Dedifferentiated amniotic fluid mesenchymal stem cell (primary cell): Measurements from ENCODE around the gene GLI3.
A peak's percentile ranks its signal among the peaks of the same experiment; 100 is the strongest.

Experiments
- DNase-seq: peaks from one replicate; pipeline ENCODE4 v3.0.0-alpha.2; 2016; ENCODE audit errors: extremely low spot score

GLI3 gene

DNA sequence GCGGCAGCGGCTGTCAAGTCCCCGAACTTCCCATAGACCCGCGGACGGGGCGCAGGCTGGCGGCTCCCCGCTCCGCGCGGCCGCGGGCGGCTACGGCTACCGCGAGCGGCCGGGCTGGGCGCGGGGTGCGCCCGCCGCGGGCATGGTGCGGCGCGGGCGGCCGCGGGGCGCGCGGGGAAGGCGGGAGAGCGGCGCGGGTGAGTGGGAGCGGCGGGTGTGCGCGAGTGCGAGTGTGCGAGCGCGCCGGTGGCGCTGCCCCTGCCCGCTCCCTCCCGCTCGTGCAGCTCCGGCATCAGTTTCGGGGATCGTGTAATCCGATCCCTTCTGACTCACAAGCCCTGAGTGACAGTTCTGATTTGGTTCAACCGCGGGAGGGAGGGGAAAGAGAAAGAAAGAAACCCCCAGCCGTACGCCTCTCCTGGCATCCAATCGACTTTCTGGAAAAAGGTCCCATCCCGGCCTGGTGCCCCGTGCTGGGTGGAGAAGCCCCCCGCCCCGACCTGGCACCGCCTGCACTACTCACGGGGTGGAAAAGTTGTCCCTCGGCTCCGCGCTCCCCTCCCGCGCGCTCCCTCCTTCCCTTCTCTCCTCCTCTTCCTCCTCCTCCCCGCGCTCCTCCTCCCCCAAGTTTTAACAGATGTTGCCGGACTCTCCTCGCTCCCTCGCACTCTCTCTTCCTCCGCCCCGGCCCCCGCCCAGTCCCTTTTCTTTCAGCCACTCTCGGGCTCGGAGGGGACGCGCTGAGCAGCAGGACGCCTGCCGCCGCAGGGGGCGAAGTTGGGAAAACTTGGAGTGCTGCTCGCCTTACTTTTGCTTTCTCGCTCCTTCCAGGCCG, at the start of gene GLI3:
GLI3 (minus strand) TSS at position 234 of the 835 bp plus-strand sequence. CDS start 13,956 bp downstream, outside the sequence.
- DNase-seq, result peak; percentile 90

DNA sequence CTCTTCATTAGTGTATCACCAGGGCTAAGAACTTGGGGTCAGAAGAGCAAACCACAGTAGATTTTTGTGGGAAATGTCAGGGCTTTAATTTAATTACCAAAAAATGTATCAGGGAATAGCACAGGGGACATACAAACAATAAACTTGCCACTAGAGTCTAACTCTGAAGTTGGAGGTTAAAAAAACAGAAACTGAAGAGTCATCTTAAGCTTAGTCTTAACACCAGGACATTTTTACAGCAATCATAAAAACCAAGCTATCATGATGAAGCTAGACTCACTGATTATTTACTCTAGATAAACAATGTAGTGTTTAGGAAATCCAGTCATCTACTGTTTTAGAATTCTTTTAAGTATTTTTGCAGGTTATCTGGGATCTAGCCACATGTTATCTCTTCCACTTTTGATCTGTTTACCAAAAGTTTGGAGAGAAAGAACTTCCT, 48.4 kb upstream of the GLI3 start:
- no peak for DNase-seq

DNA sequence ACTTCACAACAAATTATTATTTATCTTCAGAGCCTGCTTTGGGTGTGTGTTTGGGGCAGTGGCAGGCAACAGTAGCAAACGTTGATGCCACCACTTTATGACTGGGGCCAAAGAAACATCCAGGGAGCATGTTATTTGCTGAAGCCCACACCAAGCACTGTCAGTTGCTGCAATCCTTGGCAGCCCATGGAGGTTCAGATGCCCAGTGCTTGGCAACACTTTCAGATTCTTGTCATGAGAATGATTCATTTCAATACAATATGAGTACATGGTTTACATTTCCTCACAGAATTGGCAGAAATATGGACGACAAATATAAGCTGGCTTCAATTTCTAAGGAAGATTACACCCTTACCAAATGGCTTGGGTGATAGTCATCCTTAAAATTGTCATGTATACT, 46.5 kb upstream of the GLI3 start:
- peak; percentile 77 for DNase-seq

DNA sequence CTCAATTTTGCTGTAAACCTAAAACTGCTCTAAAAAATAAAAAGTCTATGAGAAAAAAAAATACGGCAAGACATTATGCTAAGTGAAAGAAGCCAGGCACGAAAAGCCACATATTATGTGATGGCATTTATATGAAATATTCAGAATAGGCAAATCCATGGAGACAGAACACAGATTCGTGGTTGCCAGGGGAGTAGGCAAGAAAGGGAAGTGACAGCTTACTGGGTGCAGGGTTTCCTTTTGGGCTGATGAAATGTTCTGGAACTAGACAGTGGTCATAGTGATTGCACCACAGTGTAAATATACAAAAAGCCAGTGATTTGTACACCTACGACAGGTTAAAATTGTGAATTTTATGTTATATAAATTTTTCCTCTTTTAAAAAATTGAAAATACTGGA, 41.3 kb upstream of the GLI3 start:
- no peak for DNase-seq

DNA sequence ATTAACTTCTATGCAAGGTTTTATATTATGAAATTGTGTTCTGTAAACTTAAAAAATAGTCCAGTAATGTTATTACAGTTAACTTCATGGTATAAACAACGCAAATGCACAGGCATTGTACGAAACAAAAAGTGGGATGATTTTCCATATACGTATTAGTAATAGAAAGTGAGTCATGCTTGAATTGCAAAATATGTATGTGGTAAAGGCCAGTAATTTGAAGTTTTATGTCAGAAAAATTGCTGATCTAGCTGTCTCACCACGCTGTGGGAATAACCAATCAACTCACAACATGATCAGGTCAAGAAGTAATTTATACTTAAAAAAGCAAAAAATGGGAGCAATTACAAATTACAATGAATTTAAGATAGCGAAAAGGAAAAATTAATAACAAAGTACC, 37.0 kb upstream of the GLI3 start:
- DNase-seq, result no peak

DNA sequence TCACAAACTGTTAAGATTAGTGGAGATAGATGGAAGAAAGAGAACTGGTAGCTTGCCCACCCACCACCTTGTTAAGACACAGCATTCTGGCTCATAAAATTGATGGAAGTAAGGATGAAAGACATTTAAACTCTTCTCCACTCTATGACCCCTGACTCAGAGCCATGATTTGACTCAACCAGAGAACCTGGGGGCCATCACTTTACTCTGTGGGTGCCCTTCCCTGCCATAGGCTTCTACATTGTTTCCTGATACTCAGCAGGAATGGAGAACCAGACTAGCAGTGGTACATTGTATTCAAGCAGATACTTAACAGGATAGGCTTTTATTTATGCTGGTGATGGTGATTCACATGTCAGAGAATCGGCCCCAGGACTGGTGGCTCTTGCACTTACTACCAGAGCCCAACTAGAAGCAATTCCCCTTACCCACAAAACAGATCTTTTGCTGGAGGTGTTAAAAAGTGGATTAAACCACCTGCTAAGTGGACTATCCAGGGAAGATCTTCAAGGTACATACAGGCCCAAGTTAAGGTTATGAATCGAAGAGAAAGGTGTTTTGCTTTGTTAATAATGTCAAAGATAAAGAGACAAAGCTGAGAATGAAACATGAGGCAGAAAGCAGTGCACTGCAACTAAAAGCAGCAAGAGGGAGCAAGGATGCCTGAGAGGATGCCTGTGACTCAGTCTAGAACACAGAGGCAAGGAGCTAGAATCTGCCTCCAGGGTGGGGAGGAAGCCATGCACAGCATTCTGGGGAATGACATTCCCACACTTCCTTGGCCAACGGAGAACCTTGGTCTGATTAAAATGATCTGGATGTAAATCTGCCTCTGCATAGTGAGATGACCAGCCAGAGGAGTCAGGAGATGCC, 36.0 kb upstream of the GLI3 start:
- peak; percentile 42 for DNase-seq

DNA sequence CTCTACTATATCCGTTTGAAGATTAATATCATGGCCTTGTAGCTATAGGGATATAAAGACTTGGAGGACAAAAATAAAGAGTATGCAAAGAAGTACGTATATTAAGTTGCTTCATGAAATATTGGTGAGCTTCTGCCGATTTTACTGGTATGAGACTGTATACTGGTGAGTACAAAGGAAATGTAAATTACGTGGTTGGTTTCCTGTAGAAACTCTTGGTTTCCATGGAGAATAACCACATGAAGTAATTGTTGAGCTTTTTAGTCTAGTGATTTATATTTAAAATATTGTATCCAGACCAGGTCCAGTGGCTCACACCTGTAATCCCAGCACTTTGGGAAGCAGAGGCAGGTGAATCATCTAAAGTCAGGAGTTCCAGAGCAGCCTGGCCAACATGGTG, 32.2 kb upstream of the GLI3 start:
- no peak for DNase-seq

DNA sequence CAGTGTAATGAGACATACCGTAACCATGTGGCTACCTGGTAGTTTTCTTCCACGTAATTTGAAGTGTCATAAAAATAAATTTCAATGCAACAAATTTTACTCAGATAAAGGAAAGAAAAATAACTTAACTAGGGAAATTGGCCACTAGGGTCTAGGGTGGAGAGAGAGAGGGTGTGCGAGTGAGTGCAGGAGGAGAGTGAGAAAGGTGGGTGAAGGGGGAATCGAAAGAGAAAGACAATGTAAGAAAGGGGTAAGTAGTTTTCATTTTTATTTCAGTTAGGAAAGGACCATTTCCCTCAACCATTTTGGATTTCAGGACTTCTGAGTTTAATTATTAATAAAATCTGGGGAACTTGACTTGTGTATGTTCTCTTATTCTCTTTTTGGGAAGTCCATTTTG, 27.7 kb upstream of the GLI3 start:
- DNase-seq, result no peak

DNA sequence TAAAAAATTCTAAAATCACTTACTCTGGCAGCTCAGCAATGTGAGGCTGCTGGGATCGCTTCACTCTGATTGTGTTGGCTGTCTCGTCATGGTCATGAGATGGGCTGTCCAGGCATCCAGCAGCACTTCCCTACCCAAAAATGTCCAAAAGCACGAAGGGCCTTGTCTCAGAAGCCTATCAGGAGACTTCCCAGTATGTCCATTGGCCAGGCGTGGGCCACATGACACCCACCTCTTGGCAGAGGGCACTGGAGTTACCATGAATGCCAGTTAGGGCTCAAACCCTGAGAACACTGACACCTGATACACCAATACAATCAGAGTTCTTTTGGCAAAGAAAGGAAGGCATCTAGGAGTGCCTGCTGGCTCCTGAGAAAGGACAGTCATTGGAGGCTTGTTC, 27.0 kb upstream of the GLI3 start:
- DNase-seq, result no peak

DNA sequence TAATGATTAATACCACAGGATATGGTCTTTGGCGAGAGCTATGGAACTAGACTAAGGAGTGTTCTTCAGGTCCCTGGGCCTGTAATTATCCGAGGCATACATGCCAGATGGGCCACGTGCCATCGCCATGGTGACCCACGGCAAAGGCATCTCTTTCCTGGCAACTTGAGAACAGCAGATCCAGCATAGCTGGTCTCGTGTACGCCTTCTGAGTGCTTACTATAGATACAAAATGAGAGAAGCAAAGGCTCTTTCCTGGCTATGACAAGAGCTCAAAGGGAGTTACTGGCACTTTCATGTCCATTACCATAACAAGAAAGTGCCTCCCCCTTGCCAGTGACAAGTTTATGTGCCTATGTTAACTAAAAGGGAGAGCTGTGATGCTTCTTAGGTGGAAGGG, 26.0 kb upstream of the GLI3 start:
- DNase-seq, result peak; percentile 36

DNA sequence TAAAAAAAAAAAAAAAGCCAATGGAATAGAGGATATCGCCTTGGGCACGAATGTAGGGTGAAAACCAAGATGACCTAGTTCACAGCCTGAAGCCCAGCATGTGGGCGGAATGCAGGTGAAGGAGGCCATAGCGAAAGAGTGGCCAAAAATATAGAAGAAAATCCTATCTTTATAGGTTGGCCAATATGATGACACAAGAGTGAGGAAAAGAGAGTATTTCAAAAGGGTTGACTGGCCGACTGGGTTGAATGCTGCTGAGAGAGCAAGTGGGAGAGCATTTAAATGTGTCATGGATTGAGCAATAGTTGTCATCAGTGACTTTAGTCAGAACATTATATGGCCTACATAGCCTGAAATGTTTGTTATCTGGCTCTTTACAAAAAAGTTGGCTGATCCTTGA, 17.2 kb upstream of the GLI3 start:
- DNase-seq, result no peak

DNA sequence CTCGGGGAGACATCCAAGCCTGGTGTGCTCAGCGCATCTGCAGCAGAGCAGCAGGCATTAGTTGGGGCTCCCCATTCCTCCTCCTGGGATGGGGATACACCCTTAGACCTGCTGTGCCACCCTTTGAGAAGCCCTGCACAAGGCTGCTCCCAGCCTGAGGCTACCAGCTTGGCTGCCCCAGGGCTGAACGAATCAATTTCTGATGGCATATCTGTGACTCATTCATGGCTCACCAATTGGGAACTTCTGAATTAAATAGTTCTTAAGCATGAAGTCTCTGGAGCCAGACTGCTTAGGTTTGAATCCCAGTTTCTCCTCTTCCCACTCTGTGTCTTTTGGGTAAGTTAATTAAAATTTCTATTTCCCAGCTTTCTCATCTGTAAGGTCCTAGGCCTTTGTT, 16.3 kb upstream of the GLI3 start:
- no peak for DNase-seq

DNA sequence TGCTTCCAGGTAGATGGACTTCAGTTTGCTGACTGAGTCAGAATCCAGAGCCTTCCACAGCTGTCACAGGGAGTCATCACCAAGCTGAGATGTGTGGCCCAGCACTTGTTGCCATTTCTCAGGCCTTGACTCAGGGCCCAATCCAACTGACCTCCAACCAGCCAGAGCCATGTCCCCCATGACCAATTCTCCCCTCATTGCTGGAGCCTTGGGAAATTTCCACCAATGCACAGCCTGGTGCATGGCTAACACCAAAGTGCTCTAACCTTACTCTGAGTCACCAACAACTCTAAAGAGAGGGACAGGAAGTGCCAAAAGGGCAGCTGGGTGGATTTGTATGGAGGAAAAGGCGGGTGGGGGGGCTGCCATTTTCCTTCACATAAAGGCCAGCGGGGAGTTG, 13.4 kb upstream of the GLI3 start:
- DNase-seq, result no peak

DNA sequence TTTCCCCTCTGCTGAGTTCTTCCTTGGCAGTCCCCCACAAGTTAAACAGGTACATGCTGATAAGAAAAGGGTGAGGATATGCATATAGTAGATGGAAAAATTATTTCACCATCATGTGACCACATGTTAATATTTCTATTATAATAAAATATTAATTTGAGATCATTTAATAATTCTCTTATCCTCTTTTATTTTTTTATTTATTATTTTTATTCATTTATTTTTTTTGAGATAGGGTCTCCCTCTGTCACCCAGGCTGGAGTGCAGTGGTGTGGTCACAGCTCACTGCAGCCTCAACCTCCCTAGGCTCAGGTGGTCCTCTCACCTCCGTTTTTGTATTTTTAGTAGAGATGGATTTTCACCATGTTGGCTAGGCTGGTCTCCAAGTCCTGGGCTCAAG, 11.6 kb upstream of the GLI3 start:
- no peak for DNase-seq

DNA sequence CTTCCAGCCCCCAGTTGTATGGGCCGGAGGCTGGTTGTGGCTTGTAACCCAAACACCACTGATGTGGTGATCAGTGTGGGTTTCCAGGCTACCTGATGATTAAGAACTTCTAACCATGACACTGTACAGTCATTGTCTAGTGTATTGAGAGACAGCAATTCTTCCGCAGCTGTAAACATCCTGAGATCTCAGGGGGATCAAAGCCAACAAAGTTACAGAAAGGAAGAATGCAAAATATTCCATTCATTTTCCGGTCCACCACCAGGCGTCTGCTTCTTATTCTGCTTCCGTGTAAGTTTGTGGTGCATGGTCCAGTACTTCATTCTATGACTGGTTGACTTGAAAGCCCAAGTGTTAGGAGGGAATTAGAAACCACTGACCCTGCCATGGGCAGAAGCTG, 10.3 kb upstream of the GLI3 start:
- peak; percentile 35 for DNase-seq

DNA sequence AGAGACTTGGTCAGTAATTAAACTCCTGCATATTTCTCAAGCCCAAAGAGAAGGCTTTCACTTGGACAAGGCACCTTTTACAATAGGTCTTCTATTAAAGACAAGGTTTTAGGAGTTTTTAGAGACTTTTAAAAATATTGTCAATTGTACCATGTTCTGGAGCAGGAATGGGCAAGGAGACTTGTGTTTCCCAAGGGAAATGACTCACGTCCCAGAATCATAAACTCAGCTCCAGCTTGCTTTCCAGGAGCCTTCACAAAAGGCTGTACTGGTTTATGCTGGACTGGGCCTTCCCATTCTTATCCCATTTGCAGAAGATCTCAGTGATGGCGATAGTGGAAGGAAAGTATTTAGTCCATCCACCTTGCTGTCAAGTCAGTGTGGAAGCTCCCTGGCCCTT, 7.8 kb upstream of the GLI3 start:
- no peak for DNase-seq

DNA sequence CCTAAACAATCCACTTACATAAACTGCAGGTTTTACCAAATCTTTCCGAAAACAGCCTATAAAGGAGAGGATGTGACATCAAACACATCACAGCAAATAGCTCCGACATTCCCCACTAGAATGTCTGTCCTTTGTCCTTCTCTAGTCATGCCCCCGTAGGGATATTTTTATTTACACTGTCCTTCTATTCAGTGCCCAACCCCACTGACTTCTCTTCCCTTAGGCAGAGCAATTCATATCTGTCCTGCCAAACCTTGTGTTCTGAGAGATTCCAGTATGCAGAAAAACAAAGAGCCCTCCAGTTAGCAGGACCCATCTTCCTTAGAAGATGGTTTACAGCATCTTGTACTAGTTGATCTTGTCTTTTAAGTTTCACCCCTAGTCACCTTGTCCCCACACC, 5.4 kb upstream of the GLI3 start:
- no peak for DNase-seq

DNA sequence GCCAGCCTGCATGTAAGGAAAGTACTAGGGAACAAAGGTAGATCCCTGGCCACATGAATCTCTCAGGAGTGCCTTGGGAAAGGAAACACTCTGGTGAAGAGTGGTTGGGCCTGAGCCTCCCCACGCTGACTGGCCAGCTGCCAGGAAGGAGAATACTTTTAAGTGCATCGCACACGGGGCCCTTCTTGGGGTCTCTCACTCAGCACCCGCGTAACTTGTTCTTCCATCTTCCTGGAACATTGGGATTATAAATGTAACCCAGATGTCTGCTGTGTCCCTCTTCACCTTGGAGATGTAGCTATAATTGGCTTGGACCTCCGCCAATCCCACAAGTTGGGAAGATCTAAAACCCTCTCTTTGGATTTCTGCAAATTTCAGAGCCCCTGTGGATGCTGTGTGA, 4.4 kb upstream of the GLI3 start:
- DNase-seq, result no peak

DNA sequence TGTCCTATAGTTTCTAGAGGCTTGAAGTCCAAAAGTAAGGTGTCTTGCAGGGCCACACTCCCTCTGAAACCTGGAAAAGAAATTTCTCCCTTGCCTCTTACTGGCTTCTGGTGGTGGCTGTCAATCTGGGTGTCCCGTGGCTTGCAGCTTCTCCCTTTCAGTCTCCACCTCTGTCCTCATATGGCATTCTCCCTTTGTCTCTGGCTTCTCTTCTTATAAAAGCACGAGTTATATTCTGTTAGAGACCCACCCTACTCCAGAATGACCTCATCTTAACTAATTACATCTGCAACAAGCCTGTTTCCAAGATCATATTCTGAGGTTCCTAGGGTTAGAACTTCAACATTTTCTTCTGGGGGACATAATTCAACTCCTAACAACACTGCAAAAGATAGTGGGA, 3.4 kb upstream of the GLI3 start:
- no peak for DNase-seq

DNA sequence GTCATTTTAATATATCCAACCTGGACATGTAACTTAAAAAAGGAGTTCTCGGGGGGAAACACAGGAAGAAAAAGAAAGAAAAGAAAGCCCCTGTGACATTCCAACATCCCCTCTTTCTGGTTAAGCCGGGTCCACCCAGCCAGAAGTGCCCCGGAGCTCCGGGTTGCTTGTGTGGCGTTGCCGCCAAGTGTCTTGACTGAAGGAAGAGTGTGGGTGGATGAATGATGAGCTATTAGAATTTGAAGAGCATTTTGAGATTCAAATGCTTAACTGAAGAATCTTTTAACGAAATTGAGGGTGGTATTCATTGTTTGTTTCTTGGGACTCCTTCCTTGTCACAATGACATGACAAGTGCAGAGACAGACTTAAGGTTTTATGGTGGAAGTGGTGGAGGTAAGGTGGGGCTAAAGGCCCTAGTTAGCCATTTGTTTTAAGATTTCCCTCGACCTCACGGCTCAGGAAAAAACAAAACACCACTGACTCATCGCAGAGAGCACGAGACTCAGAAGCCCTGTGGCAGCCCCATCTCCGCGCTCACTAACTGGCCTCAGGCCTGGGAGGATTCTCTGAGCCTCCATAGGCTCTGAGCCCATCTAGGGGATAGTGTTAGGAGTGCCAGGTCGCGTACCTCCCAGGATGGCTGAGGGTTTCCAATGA, 1.8 kb upstream of the GLI3 start:
- DNase-seq, result peak; percentile 52

DNA sequence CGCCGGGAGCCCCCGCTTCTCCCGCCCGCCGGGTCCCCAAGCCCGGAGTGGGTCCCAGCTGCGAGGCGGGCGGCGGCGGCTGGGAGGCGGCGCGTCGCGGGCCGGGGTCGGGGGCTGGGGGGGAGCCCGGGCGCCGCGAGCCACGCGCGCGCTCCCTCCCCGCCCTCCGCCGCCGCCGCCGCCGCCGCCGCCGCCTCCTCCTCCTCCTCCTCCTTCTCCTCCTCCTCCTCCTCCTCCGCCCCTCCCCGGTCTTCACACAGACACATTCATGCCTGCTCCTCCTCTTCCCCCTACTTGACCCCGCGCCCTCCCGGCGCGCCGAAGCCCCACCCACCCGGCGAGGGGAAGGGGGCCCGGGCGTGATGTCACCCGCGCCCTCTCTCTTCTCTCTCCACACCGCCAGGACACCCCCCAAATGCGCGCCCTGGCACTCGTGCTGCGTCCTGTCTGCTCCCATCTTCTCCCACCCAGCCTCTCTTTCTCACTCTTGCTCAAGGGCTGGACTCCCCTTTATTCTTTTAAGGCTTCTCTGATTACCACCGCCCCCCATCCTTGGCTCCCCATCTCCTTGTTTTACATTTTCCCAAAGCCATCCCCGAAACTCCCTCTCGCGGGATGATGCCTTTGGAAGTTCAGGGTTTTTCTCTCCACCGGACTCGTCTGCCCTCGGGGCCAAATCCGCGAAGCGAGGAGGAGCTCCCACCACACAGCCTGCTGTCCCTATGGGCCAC, 967 bp upstream of the GLI3 start:
- DNase-seq, result no peak
